ENCODE data around the gene UBE2G2. TPM values are rescaled to one million over a fixed set of nuclear protein-coding genes. Genes with fewer than 3 reads are reported as not detected.

The UBE2G2 gene
- total RNA-seq, 3 donors from 2014 or later, result 64.2 to 85.4 (median 66.8) TPM

DNA sequence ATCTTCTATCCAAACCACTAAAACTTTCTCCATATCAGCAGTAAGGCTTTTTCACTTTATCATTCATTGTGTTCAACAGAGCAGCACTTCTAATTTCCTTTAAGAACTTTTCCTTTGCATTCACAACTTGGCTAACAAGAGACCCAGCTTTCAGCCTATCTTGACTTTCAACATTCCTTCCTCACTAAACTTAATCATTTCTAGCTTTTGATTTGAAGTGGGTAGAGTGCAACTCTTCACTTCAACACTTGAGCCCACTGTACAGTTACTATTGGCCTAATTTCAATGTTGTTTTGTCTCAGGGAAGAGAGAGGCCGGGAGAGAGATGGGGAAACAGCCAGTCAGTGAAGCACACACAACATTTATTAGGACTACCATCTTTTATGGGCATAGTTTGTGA is 2.0 kb downstream of the UBE2G2 start:
- H3K4me3 ChIP-seq, result no peak overlapping the region
- H3K9me3 ChIP-seq, result no peaks in the 10 kb centered on the region
- H3K36me3 ChIP-seq (ENCODE audit: low read depth), result no peaks in the 10 kb centered on the region
- ATAC-seq (no peak), DNase-seq (no peak)
- TF ChIP-seq, protein P1, sequence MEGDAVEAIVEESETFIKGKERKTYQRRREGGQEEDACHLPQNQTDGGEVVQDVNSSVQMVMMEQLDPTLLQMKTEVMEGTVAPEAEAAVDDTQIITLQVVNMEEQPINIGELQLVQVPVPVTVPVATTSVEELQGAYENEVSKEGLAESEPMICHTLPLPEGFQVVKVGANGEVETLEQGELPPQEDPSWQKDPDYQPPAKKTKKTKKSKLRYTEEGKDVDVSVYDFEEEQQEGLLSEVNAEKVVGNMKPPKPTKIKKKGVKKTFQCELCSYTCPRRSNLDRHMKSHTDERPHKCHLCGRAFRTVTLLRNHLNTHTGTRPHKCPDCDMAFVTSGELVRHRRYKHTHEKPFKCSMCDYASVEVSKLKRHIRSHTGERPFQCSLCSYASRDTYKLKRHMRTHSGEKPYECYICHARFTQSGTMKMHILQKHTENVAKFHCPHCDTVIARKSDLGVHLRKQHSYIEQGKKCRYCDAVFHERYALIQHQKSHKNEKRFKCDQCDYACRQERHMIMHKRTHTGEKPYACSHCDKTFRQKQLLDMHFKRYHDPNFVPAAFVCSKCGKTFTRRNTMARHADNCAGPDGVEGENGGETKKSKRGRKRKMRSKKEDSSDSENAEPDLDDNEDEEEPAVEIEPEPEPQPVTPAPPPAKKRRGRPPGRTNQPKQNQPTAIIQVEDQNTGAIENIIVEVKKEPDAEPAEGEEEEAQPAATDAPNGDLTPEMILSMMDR (IDR thresholded peaks at IDR 0.05), result no peak
- intact Hi-C loops (cut with DNase I, micrococcal nuclease), result no loop called here
- H3K4me1 ChIP-seq (ENCODE audit: low read depth), result peaks cover 15% of the 10 kb centered on the region

DNA sequence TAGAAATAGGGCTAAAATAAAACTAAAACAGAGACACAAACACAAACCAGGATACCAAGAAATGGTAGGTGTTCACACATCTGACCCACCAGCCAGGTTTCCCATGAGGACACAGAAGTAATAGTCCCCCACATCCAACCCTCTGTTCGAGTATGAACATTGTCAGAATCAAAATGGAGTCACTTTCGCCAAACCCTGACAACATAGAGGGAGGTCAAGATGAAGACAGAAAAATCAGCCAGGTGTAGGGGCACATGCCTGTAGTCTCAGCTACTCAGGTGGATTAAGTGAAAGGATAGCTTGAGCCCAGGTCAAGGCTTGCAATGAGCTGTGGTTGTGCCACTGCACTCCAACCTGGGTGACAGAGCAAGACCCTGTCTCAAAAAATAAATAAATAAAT is 3.8 kb downstream of the UBE2G2 start:
- Histone ChIP-seq H3K9me3 (no peaks in the 10 kb centered on the region), H3K4me1 (ENCODE audit: low read depth) (peaks cover 28% of the 10 kb centered on the region), H3K36me3 (ENCODE audit: low read depth) (no peaks in the 10 kb centered on the region), H3K4me3 (no peak overlapping the region)
- TF ChIP-seq, protein P1 (IDR thresholded peaks at IDR 0.05), result no peak
- intact Hi-C loops (cut with DNase I, micrococcal nuclease), result no loop called here
- no peak for ATAC-seq
- no peak for DNase-seq

DNA sequence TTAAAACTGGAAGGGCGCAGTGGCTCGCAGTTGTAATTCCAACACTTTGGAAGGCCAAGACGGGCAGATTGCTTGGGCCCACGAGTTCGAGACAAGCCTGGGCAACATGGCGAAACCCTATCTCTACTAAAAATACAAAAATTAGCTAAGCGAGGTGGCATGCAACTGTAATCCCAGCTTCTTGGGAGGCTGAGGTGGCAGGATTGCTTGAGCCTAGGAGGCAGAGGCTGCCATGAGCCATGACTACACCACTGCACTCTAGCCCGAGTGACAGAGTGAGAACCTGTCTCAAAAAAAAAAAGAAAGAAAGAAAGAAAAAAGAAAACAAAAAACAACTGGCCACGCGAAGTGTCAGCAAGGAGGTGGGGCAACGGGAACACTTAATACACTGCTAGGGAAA is 6.3 kb downstream of the UBE2G2 start:
- H3K9me3 ChIP-seq, result no peaks in the 10 kb centered on the region
- TF ChIP-seq, protein P1 (IDR thresholded peaks at IDR 0.05), result no peak
- no peak overlapping the region for H3K4me3 ChIP-seq
- DNase-seq, result no peak
- ATAC-seq, result no peak
- intact Hi-C loops (cut with DNase I, micrococcal nuclease), result no loop called here
- H3K36me3 ChIP-seq (ENCODE audit: low read depth), result no peaks in the 10 kb centered on the region
- H3K4me1 ChIP-seq (ENCODE audit: low read depth), result peaks cover 19% of the 10 kb centered on the region

DNA sequence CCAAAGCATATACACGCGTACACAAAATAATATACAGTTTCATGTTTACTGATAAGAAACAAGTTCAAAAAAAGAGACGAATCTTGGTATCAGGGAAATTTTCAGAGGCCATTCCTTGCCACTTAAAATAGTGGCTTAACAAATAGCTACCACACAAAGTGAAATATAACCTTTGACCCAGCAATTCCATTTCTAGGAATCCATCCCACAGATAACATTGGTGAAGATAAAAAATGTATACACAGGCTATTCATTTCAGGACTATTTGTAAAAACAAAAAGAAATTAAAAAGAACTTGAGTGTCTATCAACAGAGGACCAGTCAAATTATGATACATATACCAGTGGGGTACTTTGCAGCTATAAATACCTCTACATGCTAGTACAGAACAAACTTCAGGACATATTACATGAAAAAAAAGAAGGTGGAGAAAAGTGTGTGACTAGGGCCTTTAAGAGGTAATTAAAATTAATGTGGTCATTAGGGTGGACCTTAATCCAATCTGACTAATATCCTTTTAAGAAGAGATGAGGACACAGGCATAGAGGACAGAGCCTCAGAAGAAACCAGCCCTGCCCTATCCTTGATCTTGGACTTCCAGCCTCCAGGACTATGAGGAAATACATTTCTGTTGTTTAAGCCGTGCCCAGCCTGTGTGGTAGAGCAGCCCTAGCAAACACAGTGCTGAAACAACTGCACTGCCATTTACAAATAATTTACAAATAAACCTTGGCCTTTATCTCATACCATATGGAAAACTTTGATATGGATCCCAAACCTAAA is 7.8 kb downstream of the UBE2G2 start:
- ATAC-seq, result peak; percentile 81

DNA sequence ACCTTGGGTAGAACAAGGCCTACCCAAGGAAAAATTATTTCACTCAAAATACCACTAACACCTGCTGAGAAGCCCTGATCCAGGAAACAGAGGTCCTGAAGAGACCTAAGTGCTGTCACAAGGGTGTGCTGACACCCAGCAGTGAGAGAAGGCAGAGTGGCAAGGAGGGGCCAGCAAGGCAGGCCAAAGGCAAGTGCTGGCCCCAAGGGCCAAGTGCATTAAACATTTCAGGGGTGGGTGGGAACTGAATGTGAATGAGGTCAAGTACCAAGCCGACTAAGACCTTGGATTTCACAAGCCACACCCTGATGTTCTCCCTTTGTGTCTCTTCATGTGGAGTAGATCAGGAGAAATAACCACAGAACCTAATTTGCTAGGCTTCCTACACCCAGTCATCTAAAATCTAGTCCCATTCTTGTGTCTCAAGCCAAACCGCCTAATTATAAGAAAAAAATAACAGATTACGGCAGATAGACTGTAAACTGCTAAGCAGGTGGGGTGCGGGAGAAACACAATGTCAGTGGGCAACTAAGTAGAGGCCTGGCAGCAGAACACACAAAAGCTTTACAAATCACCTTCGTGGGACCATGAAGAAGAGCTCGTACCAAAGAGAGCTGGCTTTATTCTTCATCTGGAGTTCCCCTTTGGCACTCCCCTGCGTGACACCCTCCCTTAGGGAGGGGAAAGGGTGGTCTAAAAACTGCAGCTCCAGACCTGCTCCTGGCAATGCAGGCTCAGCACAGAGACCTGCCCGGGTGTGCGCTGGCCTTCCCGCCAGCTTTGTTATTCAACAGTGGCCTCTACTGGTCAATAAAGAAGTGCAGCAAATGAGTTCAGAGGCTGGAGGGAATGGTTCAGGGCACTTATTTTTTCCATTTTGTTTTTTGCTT is 8.7 kb downstream of the UBE2G2 start:
- H3K4me1 ChIP-seq (ENCODE audit: low read depth), result peaks cover 13% of the 10 kb centered on the region
- no peaks in the 10 kb centered on the region for H3K9me3 ChIP-seq
- H3K36me3 ChIP-seq (ENCODE audit: low read depth), result no peaks in the 10 kb centered on the region
- DNase-seq (peak; percentile 47 to 69 (median 55)), ATAC-seq (peak; percentile 95)
- intact Hi-C loops (cut with DNase I, micrococcal nuclease), result no loop called here
- TF ChIP-seq, protein P1 (IDR thresholded peaks at IDR 0.05), result peak; percentile 55
- no peak overlapping the region for H3K4me3 ChIP-seq

More for the DNA sequence above, 7.8 kb downstream of the UBE2G2 start:
- TF ChIP-seq, protein P1 (IDR thresholded peaks at IDR 0.05), result no peak
- peaks cover 13% of the 10 kb centered on the region for H3K4me1 ChIP-seq (ENCODE audit: low read depth)
- intact Hi-C loops (cut with DNase I, micrococcal nuclease), result no loop called here
- no peak for DNase-seq
- H3K9me3 ChIP-seq, result no peaks in the 10 kb centered on the region
- H3K36me3 ChIP-seq (ENCODE audit: low read depth), result no peaks in the 10 kb centered on the region
- H3K4me3 ChIP-seq, result no peak overlapping the region
